Hematopoietic multipotent progenitor cell treated with erythropoietin and hydrocortisone succinate and interleukin-3 and kit ligand, for 8 days (in vitro differentiated cells): ENCODE results near the gene EPSTI1.
"Not testable (repeated sequence)": the region's sequence is repeated elsewhere in the genome, so short reads cannot be mapped to it uniquely, and the experiment has no call there.

Source experiments
- DNase-seq: peaks from one replicate; pipeline ENCODE4 v3.0.0-alpha.2; 2015

Gene EPSTI1

DNA sequence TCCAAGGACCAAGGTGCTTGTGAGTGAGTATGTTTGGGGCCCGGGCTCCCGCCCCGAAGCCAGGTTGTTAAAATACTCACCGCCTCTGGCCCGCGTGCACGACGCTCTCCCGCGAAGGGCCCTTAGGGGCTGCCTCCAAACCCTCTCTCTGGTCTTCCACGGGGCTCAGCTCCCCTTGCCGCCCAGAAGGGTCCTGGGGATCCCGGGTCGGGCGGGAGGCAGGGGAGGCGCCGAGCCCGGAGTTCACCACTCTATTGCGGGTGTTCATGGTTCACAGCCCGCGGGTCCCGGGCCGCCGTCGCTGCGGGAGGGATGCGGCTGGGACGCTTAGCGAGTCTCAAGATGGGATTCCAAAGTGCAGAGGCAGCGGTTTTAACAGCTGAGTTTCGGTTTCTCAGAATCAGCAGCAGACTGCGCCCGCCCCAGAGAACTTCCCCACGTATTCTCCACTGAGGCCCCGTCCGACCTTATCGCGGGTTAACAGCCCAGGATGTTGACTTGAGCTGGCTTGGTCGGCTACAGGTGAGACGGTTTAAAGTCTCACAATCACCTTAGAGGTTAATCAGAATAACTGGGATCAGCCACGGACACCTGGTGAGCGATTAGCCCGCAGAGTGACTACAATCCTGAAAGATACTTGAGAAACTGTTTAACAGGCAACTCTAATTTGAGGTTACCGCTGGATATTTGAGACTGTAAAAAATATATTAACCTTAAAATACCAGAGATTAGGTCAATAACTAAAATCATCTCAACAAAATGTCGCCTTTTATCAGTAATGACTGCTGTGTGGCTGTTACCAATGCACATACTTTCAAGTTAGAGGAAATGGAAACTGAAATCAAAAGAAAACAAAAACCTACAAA, at the start of gene EPSTI1:
Gene EPSTI1 (minus strand): TSS at position 344 of the 866 bp plus-strand sequence. CDS start 76 bp downstream, at position 268.
- DNase-seq, result peak; percentile 86

- no peak for DNase-seq
Observed at GRCh38 chr13:43041369-43041921, 49.4 kb upstream of the EPSTI1 start.

DNA sequence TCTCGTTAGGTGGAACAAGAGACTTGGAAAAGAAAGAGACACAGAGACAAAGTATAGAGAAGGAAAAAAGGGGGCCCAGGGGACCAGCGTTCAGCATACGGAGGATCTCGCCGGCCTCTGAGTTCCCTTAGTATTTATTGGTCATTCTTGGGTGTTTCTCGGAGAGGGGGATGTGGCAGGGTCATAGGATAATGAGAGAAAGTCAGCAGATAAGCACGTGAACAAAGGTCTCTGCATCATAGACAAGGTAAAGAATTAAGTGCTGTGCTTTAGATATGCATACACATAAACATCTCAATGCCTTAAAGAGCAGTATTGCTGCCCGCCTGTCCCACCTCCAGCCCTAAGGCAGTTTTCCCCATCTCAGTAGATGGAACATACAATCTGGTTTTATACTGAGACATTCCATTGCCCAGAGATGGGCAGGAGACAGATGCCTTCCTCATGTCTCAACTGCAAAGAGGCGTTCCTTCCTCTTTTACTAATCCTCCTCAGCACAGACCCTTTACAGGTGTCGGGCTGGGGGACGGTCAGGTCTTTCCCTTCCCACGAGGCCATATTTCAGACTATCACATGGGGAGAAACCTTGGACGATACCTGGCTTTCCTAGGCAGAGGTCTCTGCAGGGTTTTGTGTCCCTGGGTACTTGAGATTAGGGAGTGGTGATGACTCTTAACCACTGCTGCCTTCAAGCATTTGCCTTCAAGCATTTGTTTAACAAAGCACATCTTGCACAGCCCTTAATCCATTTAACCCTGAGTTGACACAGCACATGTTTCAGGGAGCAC, 48.7 kb upstream of the EPSTI1 start:
- not testable (repeated sequence) for DNase-seq

GRCh38 chr13:43039966-43040365, 47.9 kb upstream of the EPSTI1 start:
- DNase-seq, result no peak

GRCh38 chr13:43036351-43037250, 44.6 kb upstream of the EPSTI1 start:
- peak; percentile 58 for DNase-seq

- no peak for DNase-seq
Observed at GRCh38 chr13:43033038-43033437, 41.0 kb upstream of the EPSTI1 start.

- DNase-seq, result no peak
Observed at GRCh38 chr13:43031881-43032280, 39.8 kb upstream of the EPSTI1 start.

GRCh38 chr13:43030548-43030947, 38.5 kb upstream of the EPSTI1 start:
- no peak for DNase-seq

DNA sequence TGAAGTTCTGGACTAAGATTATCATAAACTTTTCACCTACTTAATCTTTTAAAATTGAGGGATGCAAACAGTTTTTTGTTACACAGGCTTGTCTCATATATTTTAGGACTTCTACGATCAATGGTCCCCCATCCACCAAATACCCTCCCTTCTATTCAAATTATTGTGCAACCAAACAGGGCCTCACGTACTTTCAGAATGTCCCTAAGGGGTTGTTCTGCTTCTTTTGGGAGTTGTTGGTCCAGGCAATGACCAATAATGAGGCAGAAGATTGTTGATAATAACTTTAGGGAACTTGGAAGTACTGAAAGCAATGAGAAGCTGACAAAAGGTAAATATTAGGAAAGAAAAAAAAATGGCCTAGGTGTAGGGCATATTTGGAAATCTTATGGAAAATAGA, 34.2 kb upstream of the EPSTI1 start:
- no peak for DNase-seq

DNA sequence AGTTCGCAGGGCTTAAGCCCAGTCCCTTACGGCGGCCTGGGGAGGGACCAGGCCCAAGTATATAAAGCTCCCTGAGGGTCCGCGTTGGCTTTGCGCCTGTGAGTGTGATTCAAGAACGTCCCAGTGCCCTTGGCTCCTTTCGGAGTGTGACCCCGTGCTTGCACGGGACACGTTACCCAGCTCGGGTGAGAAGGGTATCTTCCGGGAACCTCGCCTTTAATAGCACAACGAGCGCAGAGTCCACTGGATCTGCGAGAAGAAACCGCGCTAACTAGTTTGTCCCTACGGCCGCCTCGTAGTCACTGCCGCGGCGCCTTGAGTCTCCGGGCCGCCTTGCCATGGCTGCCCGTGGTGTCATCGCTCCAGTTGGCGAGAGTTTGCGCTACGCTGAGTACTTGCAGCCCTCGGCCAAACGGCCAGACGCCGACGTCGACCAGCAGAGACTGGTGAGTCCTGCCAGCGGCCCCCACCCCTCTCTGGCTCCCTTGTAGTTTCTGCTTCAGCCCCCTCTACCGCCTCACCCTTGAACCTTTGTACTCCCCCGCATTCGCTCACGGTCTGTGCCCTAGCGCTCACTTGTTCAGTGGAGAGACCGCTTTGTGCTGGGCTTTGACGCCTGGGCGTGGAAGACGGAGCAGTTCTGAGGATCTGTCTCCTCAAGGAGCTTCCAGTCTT, 31.4 kb upstream of the EPSTI1 start, which contains the start of gene DNAJC15:
Gene DNAJC15 (plus strand): TSS at position 298 of the 675 bp plus-strand sequence. CDS start 41 bp downstream, at position 339.
- peak; percentile 81 for DNase-seq

GRCh38 chr13:43022934-43023288, 30.9 kb upstream of the EPSTI1 start:
- no peak for DNase-seq

GRCh38 chr13:43021926-43022670, 30.1 kb upstream of the EPSTI1 start:
- DNase-seq, result peak; percentile 42

DNA sequence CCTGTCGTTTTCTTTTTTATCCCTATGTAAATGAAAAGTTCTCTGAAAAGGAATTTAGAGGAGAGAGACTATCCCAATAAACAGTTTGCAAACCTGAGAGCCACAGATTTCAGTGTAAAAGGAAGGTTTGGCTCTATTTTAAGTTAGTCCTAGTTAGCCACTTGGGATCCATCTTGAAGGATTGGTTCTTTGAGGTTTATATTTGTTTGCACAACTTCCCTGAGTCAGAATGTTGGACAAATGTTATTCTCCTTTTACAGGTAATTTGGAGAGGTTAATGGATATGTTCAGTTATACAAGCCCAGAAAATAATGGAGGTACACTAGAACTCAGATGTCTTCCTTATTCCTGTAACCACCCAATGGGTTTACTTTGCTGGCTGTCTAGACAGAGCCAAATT, 28.8 kb upstream of the EPSTI1 start:
- no peak for DNase-seq

- DNase-seq, result no peak
Observed at GRCh38 chr13:43019811-43020210, 27.8 kb upstream of the EPSTI1 start.

DNA sequence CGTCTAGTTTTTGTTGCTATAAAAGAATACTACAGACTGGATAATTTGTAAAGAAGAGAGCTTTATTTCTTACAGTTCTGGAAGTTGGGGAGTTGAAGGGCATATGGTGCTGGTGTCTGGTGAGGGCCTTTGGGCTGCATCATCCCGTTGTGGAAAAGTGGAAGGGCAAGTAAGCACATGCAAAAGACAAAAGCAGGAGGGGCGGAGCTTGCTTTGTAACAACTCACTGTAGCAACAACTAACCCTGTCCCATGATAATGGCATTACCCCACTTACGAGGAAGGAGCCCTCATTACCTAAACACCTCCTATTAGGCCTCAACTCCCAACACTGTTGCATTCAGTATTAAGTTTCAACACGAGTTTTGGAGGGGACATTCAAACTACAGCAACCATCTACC, 24.2 kb upstream of the EPSTI1 start:
- DNase-seq, result no peak

GRCh38 chr13:43014162-43014561, 22.1 kb upstream of the EPSTI1 start:
- DNase-seq, result peak; percentile 30

- DNase-seq, result no peak
Observed at GRCh38 chr13:43009506-43009905, 17.5 kb upstream of the EPSTI1 start.

DNA sequence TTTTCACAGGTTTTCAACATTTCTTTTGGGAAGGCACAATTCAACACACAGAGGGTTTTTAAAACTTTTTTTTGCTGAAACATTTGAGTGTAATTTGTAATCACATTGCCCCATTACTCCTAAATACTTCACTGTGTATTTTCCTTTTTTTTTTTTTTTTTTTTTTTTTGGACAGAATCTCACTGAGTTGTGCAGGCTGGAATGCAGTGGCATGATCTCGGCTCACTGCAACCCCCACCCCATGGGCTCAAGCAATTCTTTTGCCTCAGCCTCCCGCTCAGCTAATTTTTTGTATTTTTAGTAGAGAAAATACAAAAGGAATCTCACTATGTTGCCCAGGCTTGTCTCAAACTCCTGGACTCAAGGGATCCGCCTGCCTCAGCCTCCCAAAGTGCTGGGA, 16.6 kb upstream of the EPSTI1 start:
- DNase-seq, result no peak

DNA sequence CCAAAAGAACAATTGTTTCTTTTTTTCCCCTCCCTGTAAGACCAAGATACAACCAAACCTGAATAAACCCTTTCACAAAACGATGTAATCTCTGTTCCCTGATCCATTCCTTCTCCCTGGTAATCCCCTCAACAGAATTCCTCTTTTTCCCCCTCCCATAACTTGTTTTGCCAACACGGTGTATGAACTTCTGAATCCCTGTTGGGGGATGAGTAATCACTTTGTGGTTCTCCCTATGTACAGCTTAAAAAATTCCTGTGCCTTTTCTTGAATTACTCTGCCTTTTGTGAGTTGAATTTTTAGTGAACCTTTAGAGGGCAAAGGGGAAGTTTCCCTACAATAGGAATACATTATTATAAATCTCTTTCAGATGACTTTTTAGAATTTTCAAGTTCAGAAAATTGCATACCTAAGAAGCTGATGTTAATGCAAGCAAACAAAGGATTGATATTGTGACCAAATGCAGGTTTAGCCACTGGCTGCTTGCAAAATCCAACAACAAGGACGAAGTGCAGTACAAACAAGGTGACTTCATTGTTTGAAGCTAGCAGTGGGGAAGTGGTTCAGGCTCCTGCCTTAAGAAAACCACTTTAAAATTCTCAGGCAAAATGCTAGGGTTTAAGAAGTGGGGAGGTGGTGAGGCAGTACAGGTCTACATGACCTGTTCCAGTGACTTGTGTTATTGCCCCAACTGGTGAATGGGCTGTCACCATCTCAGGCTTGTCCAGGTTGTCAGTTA, 15.0 kb upstream of the EPSTI1 start:
- DNase-seq, result no peak

DNA sequence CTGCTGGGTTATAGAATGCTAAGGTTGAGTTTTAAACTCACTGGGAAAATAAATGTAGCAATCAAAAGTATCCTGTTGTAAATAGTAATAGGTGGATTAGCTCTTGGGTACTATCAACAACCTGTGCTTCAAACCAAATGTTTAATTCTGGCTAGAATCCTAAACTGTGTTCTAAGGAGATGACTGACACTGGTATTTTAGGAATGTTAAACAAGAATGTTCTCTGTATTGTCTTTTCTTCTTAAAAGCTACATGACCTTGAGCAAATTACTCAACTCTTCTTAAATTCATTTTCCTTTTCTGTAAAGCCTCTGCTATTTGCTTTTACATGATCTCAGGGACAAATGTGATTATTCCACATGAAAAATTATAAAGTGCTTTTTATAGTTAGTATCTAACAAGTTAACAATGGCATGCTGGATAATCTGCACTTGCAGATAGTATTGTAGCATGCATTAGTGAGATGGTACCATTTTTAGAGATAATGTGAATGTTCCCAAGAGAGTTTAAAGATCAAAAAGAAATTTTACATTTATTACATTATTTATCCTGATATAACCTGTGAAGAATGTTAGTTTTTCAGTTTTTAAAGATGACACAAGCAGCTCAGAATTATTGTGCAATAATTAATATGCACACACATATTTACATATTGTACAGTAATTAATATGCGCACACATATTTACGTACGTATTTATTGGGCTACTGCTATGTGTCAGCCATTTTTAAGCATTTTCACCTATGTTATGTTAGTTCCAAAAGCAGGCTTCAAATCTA, 13.6 kb upstream of the EPSTI1 start:
- DNase-seq, result no peak
